GM19395 (cell line): ENCODE measurements around the gene SH2D1B.

ENCODE experiments used
- ATAC-seq: cut with Tn5 transposase; IDR thresholded peaks from one replicate; pipeline ENCODE4 v1.9.1; 2021; ENCODE audit warnings: mild to moderate bottlenecking, moderate library complexity; ENCODE audit not compliant: unreplicated experiment

SH2D1B gene

DNA sequence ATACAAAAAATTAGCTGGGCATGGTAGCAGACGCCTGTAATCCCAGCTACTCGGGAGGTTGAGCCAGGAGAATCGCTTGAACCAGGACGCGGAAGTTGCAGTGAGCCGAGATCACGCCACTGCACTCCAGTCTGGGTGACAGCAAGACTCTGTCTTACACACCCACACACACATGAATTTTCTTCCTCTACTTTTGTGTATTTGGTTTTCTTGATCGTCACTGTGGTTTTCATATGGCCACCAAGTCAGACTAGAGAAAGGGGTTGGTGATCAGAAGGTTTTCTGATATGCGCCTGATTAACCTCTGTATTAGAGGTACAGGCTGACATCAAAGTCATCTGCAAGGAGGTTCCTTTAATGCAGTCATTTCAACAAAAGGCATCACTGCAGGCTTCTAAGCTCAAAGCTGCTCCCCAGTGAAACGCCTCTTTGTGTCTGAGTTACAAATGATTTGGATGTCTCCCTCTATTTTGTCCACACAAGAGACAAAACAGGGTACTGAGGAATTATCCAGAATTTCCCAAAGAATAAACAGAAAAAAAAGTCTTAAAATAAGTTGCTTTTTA is 11.1 kb downstream of the SH2D1B start:
- ATAC-seq, result no peak

GRCh38 chr1:162398999-162399580 is 12.8 kb downstream of the SH2D1B start:
- ATAC-seq, result no peak

DNA sequence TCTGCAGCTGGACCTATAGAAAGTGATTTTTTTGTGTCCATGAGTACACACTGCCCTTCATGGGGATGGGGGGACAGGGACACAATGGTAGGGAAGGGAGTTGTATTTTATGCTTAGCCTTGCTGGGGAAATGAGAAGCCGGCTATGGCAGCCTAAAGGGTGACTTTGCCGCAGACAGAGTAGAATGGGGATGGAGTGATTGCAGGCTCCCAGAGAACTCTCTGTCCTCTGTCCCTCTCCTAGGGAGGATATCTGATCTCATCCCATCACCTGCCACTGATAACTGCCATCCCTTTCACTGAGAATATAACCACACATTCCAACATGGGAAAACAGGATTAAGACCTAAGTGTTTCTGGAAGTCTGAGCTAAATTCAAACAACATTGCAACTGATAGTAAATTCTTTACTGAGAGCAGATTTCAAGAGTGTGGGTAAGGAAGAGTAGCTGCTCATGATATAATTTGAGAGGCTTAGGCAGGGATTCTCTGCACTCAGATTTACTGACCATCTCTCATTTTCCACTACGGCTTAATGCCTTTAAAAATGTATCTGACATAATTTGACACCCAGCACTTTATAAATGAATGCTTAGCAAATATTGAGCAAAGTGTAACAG is 13.9 kb downstream of the SH2D1B start:
- ATAC-seq, result no peak

- no peak for ATAC-seq
Measured at GRCh38 chr1:162397039-162397448, 14.9 kb downstream of the SH2D1B start.

DNA sequence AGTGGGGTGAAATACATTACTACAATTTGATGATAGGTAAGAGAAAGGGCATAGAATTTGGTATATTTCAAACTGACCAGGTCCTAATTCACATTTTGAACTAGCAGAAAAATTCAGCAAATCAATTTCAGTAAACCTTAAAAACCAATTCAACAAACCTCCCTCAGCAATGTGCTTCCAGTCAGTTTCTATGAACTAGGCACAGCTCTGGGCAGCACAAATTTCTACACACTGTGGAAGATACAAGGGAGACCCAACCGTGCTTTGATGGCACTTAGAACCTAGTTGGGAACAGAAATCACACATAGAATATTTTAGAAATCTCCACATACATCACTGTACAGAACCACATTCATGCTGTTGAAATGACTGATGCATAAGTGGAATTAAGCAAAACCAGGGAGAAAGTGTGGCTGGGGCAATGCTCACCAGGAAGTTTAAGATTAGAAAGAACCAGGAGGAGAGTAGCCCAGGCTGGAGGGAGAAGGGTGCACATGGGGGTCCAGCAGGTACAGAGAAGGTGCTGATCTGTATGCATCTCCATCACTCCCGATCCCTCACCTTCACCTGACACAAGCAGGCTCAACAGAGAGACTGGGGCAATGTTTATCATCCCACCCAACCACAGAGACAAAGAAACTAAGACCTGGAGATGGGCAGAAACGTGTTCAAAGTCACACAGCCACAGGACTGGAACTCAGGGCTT is 15.6 kb downstream of the SH2D1B start:
- no peak for ATAC-seq

- no peak for ATAC-seq
Measured at GRCh38 chr1:162391790-162392563, 20.0 kb downstream of the SH2D1B start.

GRCh38 chr1:162390396-162391185 is 21.3 kb downstream of the SH2D1B start:
- ATAC-seq, result no peak

GRCh38 chr1:162389971-162390370 is 22.0 kb downstream of the SH2D1B start:
- no peak for ATAC-seq

DNA sequence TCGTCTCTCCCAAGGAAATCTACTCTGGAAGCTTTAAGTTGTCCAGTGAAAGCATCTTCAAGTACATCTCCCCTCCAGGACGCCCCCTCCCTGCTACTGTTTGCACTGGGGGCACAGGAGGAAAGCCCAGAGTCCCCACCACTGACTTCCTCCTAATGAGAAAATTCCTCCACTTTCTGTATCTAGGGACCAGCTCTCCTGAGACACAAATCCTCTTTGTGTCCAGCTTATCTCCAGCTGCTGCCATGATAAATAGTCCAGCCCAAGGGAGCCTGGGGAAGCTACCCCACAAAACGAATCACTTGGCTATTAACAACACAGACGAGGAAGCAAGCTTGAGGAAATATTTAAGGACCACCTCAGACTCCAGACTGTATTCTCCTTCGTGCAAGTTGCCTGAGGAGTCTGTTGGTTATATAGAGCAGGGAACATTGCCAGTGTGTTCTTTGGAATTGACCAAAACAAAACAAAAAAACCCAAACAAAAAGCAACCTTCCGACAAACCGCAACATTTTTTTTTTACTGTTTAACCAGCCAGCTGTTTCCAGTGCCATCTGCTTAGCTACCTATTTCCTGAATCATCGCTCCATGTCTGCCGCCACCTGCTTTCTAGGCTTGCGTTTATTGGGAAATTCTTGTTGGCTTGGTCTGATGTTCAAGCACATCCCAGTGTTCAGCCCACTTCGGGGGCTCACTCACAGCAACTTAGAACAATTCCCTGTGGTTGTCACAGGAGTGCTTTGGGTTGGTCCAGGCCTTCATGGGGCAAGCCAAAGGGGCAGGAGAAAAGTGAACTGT is 22.7 kb downstream of the SH2D1B start:
- no peak for ATAC-seq

DNA sequence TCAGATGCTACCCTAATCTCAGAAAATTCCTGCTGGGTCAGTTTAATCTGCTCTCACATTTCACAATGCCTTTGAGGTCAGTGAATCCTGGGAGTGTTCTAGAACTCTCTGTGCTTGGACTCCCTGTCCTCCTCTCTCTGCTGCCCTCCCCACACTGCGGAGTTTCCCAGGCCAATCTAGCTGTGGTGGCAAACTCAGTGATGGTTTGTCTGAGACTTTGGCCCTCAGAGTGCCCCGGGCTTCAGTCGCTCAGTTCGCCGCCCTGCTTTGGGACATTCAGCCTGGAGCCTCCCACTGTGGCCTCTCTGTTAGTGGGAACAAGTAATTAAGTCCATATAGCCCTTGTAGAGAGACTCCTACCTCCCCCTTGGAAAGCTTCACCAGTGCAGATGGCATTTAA is 23.3 kb downstream of the SH2D1B start:
- ATAC-seq, result no peak

GRCh38 chr1:162388083-162388594 is 23.8 kb downstream of the SH2D1B start:
- ATAC-seq, result no peak

DNA sequence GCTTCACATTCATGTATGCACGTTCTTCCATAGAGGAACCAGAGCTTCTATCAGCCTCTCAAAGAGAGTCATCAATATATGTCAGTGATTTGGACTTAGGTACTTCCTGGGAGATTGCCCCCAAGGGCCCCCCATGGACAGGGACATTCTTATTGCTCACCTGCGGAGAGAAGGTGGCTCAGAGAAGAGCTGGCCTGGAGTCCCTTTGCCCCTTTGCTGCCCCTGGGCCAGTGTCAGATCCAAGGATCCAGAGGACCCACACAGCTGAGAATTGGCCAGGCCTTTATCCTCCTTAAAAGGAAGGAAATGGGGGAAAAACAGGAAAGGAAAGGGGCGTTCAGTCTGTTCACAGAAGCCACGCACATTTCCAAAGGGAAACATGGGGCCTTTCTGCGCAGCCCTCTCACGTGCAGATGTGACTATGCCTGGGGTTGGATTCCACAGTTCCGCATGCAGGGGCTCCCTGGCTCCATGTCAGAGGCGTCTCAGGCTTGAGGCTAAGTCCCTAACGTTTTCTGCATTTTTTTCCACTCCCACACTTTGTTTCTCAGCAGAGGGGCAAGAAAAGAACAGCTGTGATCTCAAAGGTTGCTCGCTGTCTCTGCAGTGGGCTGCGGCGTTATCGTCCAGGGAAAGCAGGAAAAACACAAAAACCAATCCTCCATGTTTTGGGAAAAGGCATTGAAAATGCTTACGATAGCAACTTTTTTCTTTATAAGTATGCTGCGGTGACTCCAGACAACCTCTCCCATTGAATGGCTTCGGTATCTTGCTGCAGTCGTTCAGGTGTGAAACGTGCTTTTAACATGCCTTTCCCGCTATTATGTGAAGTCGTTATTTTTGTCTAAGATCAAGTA is 24.5 kb downstream of the SH2D1B start:
- ATAC-seq, result no peak

DNA sequence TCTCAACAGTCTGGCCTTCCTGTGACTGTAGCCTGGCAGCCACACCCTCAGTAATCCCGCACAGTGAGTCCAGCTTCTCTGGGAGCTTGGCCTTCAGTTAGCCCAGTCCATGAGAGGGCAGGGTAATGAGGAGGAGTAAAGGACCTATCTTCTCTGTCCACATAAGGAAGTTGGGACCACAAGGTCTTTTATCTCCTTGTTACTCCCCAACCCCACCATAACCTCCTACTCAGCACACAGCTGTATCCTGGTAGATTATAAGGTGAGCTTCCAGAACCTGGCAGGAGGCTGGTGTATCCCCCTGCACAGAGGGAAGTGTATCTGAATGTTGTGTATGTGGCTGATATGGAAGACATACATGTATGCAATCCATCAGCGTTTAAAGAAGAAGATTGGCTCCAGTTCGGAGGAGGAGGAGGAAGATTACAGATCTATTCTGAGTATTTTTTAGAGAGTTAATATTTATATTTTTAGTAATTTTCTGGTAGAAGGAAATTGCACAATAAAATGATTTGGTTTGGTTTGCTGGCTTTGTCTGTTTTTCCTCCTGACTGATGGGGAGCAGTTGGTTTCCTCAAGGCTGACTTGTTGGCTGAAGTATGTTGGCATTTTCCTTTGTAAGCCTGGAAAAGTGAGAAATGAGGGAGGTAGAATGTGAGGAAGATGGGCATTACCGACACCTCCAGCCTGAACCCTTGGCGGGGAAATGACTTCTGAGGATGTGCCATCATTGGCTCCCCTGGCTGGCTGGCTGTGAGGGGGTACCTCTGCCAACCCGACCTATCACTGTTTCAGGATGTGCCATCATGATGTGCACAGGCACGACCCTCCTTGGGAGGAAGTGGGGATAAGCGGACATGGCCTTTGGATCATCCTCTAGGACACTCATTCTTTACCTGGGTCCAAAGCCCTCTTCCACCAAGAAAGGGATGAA is 25.4 kb downstream of the SH2D1B start:
- no peak for ATAC-seq

GRCh38 chr1:162385702-162386101 is 26.2 kb downstream of the SH2D1B start:
- ATAC-seq, result no peak

DNA sequence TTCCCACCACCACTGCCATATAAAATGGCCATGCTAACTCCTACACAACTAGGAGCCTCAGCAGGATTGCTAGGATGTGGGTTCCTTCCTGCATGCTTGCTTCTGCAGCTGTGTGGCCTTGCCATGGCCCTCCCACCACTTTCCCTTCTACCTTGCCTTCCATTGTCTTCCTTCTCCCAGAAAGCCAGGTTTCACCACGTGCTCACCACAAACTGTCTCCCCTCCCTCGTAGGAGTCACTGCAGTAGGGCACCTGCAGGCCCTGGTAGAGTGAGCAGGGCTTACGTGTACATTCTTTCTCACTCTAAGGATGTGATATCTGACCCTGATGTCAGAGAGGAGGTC is 26.7 kb downstream of the SH2D1B start:
- no peak for ATAC-seq

- ATAC-seq, result no peak
Measured at GRCh38 chr1:162384601-162385279, 27.2 kb downstream of the SH2D1B start.

- no peak for ATAC-seq
Measured at GRCh38 chr1:162384116-162384515, 27.8 kb downstream of the SH2D1B start.
